NOMO-1 treated with dmso at 0.1 percent for 144 hours (cell line): ENCODE measurements around the gene FLRT1.

Experiments used
- DNase-seq: peaks from one replicate; lab custom pipeline; 2025; ENCODE audit not compliant: unreplicated experiment; lab: John Stamatoyannopoulos, UW

The FLRT1 gene

DNA sequence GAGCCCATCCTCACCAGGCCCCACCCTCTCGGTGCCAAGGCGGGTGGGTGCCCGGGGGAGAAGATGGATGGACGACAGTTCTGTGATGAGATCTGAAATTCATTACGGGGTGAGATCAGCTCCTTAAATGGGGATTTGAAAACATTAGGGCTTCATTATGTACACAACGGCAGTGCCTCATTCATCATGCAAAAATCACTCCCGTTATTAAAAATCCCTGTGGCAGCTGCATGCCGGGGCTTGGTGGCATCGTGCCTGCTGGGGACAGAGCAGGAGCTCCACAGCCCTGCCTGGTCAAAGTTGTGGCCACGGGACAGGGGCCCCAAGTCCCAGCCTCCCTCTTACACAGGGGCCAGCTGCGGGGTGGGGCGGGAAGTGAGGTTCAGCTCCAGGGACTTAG is 29.3 kb upstream of the FLRT1 start:
- DNase-seq, result no peak

DNA sequence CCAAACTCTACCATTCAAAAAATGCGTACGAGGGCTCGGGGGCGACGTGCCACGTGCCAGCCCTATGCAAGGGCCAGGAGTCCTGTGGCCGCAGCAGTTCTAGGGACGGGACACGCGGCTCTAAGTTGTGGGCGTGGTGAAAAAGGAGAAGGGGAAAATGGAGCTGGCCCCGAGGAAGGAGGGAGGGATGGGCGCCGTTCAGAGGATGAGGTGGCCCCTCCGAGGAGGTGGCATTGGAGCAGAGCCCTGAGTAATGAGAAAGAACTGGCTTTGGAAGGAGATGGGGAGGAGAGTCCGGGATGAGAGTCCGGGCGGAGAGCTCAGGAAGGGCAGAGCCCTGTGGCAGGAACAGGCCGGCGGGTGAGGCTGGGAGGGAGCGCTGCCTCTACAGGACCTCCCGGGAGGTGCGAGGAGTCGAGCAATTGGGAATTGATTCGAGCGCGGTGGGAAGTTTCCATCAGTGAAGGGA is 28.5 kb upstream of the FLRT1 start:
- peak; percentile 39 for DNase-seq

- DNase-seq, result no peak
Observed at GRCh38 chr11:64007629-64008282, 28.0 kb upstream of the FLRT1 start.

DNA sequence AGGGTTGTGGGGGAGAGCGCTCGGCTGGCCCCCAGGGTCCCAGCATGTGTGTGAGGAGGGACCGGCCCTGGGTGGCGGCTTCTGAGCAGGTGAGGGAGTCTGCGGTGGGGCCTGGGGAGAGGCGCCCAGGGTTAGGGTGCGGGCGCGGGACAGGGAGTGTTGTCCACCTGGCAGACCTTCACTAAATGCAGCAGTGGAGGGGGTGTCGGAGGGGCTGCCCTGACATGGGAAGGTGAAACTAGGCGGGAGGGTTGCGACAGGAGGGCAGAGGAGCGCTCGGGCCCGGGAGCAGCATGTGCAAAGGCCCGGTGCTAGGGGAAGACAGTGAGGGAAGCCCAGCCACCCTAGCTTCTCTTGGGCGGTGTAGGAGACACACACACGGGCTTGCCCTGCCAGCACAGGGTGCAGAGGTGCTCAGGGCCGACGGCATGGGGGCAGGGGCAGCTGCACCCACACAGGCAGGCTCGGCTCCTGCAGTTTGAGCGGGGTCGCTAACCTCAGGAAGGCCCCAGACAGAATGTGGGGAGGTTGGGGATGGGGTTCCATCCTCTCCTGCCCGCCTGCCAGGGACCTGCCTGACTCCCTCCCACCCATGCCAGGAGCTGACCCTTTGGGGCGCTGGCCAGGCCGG is 27.3 kb upstream of the FLRT1 start:
- DNase-seq, result no peak

- no peak for DNase-seq
Observed at GRCh38 chr11:64008914-64009633, 26.7 kb upstream of the FLRT1 start.

- no peak for DNase-seq
Observed at GRCh38 chr11:64009710-64010109, 26.0 kb upstream of the FLRT1 start.

- DNase-seq, result no peak
Observed at GRCh38 chr11:64010783-64011182, 24.9 kb upstream of the FLRT1 start.

DNA sequence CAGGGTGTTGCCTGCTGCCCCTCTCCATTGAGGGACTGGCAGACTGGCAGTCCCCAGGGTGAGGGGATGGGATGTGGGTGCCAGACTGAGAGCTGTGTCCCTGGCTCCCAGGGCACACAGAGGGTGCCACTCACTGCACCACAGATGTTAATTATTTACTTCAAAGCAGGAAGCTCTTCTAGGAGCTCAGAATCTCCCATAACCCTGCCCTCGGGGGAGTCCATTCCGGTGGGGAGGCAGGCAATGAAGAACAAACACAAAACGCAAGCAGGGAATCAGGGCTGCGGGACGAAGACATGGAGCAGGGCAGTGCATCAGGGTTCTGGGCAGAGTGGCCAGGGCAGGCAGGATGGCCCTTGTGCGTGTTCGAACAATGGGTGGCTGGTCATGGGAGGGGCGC is 24.4 kb upstream of the FLRT1 start:
- DNase-seq, result no peak

DNA sequence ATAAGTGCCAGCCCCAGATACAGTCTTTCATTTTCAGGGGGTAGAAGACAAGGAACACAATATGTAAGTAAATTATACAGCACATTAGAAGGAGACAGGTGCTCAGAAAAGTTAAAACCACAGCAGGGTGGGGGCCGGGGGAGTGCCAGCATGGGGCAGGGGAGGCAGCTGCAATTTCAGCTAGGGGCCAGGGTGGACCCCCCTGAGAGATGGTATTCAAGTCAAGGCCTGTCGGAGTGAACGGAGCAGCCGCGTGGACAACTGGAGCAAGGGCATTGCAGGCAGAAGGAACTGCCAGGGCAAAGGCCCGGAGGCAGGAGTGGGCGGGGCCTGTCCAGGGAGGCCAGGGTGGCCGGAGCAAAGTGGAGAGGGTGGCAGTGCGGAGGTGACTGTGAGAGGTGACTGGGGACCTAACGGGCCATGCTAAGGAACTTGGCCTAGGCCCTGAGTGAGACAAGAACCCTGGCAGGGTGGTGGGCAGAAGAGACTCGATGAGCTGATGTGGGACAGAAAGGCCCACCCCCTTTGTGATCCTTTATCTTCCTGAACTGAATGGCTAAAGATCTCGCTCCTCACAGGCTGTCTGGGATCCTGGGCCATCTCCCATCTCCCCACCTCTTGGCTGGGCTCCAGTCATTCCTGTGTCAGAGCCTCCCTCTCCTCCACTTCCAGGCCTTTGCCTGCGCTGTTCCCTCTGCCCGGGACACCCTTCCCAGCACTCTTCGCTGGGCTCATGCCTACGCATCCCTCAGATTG is 22.4 kb upstream of the FLRT1 start:
- no peak for DNase-seq

- DNase-seq, result no peak
Observed at GRCh38 chr11:64014356-64014755, 21.4 kb upstream of the FLRT1 start.

DNA sequence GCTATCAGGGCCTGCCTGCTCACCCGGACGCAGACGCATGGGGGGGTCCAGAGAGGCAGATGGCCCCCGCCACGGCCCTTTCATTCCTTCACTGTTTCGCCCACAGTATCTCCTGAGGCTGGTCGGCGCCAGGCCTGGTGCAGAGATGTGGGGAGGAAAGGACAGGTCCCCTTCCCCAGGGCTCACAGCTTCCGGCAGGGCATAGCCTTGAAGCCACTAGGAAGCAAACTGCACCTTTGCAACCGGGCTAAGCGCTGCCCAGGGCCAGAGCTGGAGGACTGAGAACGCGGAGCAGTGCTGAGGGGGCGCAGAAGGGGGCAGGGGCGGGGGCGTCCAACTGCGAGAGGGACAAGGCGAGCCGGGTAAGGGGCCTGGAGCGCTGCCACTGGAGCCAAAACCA is 20.2 kb upstream of the FLRT1 start:
- DNase-seq, result no peak

- no peak for DNase-seq
Observed at GRCh38 chr11:64015935-64016845, 19.5 kb upstream of the FLRT1 start.

DNA sequence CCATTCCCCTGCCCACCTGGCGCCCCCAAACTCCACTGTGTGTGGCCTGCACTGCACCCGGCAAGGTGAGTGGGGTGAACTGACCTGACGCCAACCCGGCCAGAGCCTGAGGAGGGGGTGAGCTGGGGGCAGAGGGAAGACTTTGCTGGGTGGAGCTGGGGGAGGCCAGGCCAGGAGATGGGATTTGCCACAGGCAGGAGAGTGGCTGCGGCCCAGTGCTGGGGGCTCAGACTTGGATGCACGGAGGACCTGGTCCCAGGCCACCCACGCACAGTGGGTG is 17.8 kb upstream of the FLRT1 start:
- no peak for DNase-seq

DNA sequence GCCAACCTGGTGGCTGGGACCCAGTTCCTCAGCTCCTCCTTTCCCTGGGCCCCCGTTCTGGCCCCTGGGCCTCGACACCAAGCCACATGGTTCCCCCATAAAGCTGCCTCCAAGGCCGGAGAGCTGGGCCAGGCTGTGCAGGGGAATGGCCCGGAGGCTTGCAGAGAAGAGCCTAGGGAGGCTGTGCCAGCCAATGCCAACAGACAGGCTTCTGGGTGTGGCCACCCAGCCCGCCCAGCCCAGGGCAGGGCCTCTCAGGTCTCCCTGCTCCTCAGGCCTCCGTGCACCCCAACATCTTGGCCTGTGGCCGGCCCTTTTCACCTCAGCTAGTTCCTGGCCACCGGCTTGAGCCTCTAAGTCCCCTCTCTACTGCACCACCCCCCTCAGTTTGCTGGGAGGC is 17.4 kb upstream of the FLRT1 start:
- no peak for DNase-seq

DNA sequence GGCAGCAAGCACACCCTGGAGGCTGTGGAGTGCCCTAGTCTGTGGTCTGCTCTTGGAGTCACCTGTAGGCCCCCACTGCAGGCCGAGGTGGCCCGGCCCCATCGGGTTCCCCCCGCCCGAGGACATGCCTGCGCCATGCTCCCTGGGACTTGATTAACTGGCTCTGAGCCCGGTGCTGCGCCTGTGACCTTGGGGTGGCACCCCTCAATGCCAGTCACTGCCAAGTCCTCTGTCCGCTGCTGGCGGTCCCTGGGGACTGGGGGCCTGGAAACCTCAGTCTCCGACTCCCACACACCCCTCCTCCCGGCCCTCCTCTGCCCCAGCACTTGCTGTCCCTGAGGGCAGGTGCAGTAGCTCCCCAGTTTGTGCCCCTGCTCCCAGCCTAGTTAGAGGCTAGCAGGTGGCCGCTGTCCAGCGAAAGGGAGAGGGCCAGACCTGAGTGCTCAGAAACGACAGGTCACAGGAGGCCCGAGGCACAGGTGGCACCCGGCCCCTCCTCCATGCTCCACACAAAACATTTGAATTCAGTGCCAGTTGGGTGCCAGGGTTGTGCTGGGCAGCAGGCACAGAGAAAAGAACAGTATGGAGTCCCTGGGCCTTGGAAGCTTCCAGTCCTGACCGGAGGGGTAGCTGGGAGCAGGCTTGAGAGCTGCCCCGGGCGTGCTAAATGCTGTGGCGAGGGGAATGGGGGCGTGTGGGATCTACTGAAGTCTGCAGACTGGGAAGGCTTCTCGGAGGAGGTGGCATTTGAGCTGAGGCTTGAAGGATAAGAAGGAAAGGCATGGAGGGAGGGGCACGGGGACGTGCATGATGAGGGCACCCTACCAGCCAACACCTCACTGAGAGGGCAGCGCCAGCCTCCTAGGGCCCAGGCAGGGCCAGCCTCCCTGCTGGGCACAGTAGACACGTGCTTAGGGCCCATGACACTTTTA is 16.4 kb upstream of the FLRT1 start:
- no peak for DNase-seq

- DNase-seq, result no peak
Observed at GRCh38 chr11:64020976-64021756, 14.6 kb upstream of the FLRT1 start.

DNA sequence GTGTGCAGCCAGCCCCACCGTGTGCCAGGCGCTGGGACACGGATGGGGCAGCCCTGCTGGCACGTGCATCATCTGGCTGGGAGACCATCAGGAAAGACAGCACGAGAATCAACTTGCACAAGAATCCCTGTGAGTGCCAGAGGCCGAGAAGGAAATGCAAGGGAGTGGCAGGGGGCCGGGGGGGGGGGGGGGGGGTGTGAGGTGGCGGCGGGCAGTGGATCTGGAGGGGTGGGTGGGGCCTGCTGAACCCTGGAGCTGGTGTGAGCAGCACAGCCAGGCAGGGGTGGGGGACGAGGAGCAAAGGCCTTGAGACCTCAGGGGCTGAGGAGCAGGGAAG is 14.0 kb upstream of the FLRT1 start:
- no peak for DNase-seq

DNA sequence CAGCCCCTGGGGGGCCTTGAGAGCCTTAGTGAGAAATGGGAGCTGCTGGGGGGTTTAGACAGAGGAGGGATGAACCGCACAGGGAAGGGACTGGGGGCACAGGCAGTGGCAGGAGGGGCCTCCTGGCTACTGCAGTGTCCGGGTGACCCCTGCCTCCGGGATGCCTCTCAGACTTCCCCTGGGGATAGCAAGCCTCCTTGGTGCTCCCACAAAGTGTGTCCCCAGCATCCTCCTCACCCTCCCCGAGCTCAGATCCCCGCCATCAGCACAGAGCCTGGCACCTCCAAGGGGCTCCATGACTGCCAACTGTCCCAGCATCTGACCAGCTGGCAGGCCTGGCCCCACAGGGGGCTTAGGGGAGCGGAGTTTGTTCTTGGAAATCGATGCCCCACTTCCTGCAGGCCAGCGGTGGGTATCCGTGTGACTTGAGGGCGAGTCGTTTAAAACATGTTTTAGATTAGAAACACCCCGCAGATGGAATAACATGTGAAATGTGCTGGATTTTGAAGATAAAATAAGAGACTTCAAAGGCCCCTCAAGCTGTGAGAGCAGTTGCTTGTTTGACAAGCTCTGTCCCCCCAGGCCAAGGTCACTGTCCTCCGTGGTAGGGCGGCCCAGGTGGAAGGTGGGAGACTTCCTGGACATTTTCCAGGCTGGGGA is 13.5 kb upstream of the FLRT1 start:
- DNase-seq, result no peak
